ENCODE results near the gene E2F3.

E2F3 gene

GRCh38 chr6:20401205-20402091, at the start of gene E2F3:
Gene E2F3 (plus strand): TSS chr6:20401879. CDS start chr6:20402233, 354 bp downstream.
- DNase-seq: peak; percentile 100

- DNase-seq: no peak
These were observed 49.3 kb upstream of the E2F3 start for GRCh38 chr6:20352346-20352745.

GRCh38 chr6:20353134-20353533, 48.5 kb upstream of the E2F3 start:
- no peak for DNase-seq

- no peak for DNase-seq
These were observed 47.3 kb upstream of the E2F3 start for GRCh38 chr6:20354366-20354765.

GRCh38 chr6:20360471-20361119, 41.1 kb upstream of the E2F3 start:
- no peak for DNase-seq

- no peak for DNase-seq
These were observed 39.1 kb upstream of the E2F3 start for GRCh38 chr6:20362623-20363022.

- DNase-seq: peak; percentile 18
These were observed 37.4 kb upstream of the E2F3 start for GRCh38 chr6:20364327-20364726.

- peak; percentile 27 for DNase-seq
These were observed 36.2 kb upstream of the E2F3 start for GRCh38 chr6:20365456-20365855.

GRCh38 chr6:20366082-20366830, 35.4 kb upstream of the E2F3 start:
- peak; percentile 73 for DNase-seq

GRCh38 chr6:20367743-20368485, 33.8 kb upstream of the E2F3 start:
- peak; percentile 40 for DNase-seq

GRCh38 chr6:20370393-20370792, 31.3 kb upstream of the E2F3 start:
- no peak for DNase-seq

- no peak for DNase-seq
These were observed 30.9 kb upstream of the E2F3 start for GRCh38 chr6:20370801-20371200.

GRCh38 chr6:20375436-20375835, 26.2 kb upstream of the E2F3 start:
- no peak for DNase-seq

- DNase-seq: no peak
These were observed 23.9 kb upstream of the E2F3 start for GRCh38 chr6:20377623-20378265.

GRCh38 chr6:20379231-20379630, 22.4 kb upstream of the E2F3 start:
- DNase-seq: no peak

GRCh38 chr6:20386218-20386617, 15.5 kb upstream of the E2F3 start:
- DNase-seq: no peak

GRCh38 chr6:20389066-20389465, 12.6 kb upstream of the E2F3 start:
- DNase-seq: no peak

- DNase-seq: no peak
These were observed 8.4 kb upstream of the E2F3 start for GRCh38 chr6:20393297-20393696.

GRCh38 chr6:20399518-20399917, 2.2 kb upstream of the E2F3 start:
- DNase-seq: peak; percentile 11

- DNase-seq: peak; percentile 40
These were observed 1.0 kb upstream of the E2F3 start for GRCh38 chr6:20400456-20401204.

- DNase-seq: no peak
These were observed 338 bp downstream of the E2F3 start for GRCh38 chr6:20402092-20402341.
